CD4-positive, alpha-beta memory T cell (primary cell): ENCODE data around the gene RASGRF1. TPM values are rescaled to one million over a fixed set of nuclear protein-coding genes. Genes with fewer than 3 reads are reported as not detected.

Experiments used
- CTCF ChIA-PET: fragments of 350-600 bp; sonication (Branson Sonifier 250); formaldehyde crosslinking; loops from one replicate; lab custom pipeline; 2021; ENCODE audit warnings: inconsistent platforms; ENCODE audit not compliant: partially characterized antibody; lab: Charles Lee
- POLR2A ChIA-PET: fragments of 350-600 bp; sonication (Branson Sonifier 250); formaldehyde crosslinking; loops from one replicate; lab custom pipeline; 2021; ENCODE audit not compliant: partially characterized antibody; lab: Charles Lee
- DNase-seq, 5 donors: peaks; one replicate each; pipeline versions ENCODE4 v3.0.0 to v3.0.0-alpha.2; 2020 to 2022; ENCODE audit warnings: mixed read lengths in 1 of 5
- H3K27ac ChIP-seq: one replicate; pipeline ENCODE4 v1.7.0; 2013; ENCODE audit warnings: low read depth, low read length
- H3K27me3 ChIP-seq: 2 replicates; pipeline ENCODE4 v1.7.0; 2013; ENCODE audit warnings: mild to moderate bottlenecking, low read length, moderate library complexity; ENCODE audit not compliant: insufficient read depth
- H3K36me3 ChIP-seq: 2 replicates; pipeline ENCODE4 v1.7.0; 2013; ENCODE audit warnings: mild to moderate bottlenecking, low read length, moderate library complexity; ENCODE audit not compliant: insufficient read depth
- H3K4me1 ChIP-seq: 2 replicates; pipeline ENCODE4 v1.7.0; 2013; ENCODE audit warnings: mild to moderate bottlenecking, low read length, moderate library complexity; ENCODE audit not compliant: insufficient read depth
- H3K4me3 ChIP-seq, 2 donors: one replicate each; pipeline ENCODE4 v1.7.0; 2013; ENCODE audit warnings: low read length in 2 of 2, mild to moderate bottlenecking in 1 of 2
- H3K9me3 ChIP-seq, 2 donors: one replicate each; pipeline ENCODE4 v1.7.0; 2013; ENCODE audit warnings: low read length in 2 of 2, control low read depth in 1 of 2; ENCODE audit not compliant: control insufficient read depth in 1 of 2
- H3K27ac Mint-ChIP-seq, 7 donors: one replicate each; pipeline ENCODE4 v1.8.0; 2020 to 2021; ENCODE audit warnings: mixed read lengths in 7 of 7, mild to moderate bottlenecking in 6 of 7, inconsistent platforms in 3 of 7, moderate library complexity in 3 of 7
- H3K27me3 Mint-ChIP-seq, 2 donors: one replicate each; pipeline ENCODE4 v1.8.0; 2020 to 2021; ENCODE audit warnings: mixed read lengths in 2 of 2
- H3K36me3 Mint-ChIP-seq, 2 donors: one replicate each; pipeline ENCODE4 v1.8.0; 2020 to 2021; ENCODE audit warnings: mixed read lengths in 2 of 2, inconsistent platforms in 1 of 2, mild to moderate bottlenecking in 1 of 2
- H3K4me1 Mint-ChIP-seq, 4 donors: one replicate each; pipeline ENCODE4 v1.8.0; 2020 to 2021; ENCODE audit warnings: mixed read lengths in 4 of 4, mild to moderate bottlenecking in 1 of 4
- H3K4me3 Mint-ChIP-seq, 8 donors: one replicate each; pipeline ENCODE4 v1.8.0; 2020 to 2021; ENCODE audit warnings: mixed read lengths in 8 of 8, mild to moderate bottlenecking in 7 of 8, moderate library complexity in 6 of 8, inconsistent platforms in 3 of 8
- H3K9me3 Mint-ChIP-seq, 8 donors: one replicate each; pipeline ENCODE4 v1.8.0; 2020 to 2021; ENCODE audit warnings: mixed read lengths in 8 of 8, mild to moderate bottlenecking in 5 of 8, inconsistent platforms in 3 of 8, moderate library complexity in 1 of 8
- intact Hi-C: fragments of 100-400 bp; cut with micrococcal nuclease; formaldehyde crosslinking; loops from one replicate; pipeline ENCODE4 v1.15.1; 2023
- polyA plus RNA-seq, 2 donors: library from polyadenylated mRNA; unstranded; fragments of 300-500 nt; fragmentation: Illumina TruSeq; gene quantifications; one replicate each; pipeline ENCODE4 v1.2.3, GENCODE V29; 2021
- total RNA-seq, 2 experiments: library from RNA; stranded (reverse); gene quantifications; one replicate each; pipeline ENCODE4 v1.2.3, GENCODE V29; 2021

The RASGRF1 gene
- total and polyA plus RNA-seq, 4 experiments from 2014 or later = not detected

DNA sequence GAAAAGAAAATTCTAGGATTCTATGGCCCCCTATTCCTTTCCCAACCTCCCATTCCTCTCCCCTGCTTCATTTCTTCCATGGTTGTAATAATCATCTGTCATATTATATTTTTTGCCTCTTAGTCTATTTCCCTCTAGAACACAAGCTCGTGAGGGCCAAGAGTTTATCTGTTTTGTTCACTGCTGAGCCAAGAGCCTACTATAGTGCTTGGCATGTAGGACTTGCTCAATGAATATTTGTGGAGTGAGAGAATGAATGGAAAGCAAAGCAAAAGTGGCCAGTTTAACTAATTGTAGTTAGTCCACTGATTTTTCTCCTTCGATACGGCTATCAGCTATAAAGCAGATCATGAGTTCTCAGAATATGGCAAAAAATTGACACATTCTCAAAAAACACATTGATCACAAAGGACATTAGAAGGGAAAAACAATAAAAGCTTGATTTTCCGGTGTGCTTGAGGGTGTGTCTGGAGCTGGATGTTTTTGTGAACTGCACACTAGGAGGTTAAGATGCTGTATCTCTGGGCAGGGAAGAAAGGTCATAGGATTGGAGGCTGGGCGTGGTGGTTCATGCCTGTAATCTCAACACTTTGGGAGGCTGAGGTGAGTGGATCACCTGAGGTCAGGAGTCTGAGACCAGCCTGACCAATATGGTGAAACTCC, 120.8 kb downstream of the RASGRF1 start:
- H3K27me3 Mint-ChIP-seq = no peaks in the 10 kb centered on the region
- CTCF ChIA-PET = no interaction called here
- no peaks in the 10 kb centered on the region for H3K4me1 Mint-ChIP-seq
- no peak for DNase-seq
- no peaks in the 10 kb centered on the region for H3K36me3 Mint-ChIP-seq
- intact Hi-C loops = no loop called here
- no peaks in the 10 kb centered on the region for H3K9me3 ChIP-seq
- H3K27me3 ChIP-seq = no peaks in the 10 kb centered on the region
- no peak overlapping the region for H3K4me3 Mint-ChIP-seq
- H3K27ac ChIP-seq = no peak overlapping the region
- no peaks in the 10 kb centered on the region for H3K4me1 ChIP-seq
- POLR2A ChIA-PET = no interaction called here
- H3K36me3 ChIP-seq = no peaks in the 10 kb centered on the region
- H3K27ac Mint-ChIP-seq = no peak overlapping the region
- no peak overlapping the region for H3K4me3 ChIP-seq
- H3K9me3 Mint-ChIP-seq = no peaks in the 10 kb centered on the region

DNA sequence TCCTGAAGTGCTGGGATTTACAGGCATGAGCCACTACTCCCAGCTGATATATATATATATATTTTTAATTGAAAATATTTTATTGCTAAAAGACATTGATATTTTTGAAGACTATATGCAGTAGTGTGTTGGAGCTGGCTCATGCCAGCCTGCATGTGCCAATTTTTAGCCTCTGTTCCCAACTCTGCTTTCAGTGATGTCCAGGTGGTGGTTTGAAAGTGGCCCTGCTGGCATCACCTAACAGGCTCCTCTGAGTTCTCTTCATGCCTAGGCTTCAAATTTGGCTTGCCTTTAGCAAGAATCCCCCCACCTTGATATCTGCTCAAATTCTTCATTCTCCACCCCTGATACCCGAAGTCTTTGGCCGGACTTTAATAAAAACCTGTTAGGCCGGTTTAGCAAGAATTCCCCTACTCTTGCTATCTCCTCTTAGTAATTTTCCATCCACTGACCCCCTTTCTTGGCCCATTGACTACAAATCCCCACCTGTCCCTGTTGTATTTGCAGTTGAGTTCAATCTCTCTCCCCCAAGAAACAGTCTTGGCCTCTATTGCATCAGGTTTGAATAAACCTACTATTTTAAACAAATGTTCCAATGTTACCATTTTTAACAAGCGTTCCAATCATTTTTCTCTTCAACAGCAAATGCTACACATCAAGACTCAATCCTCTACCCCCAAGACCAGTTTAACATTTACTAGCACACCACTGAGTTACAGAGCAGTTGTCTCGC, 121.9 kb downstream of the RASGRF1 start:
- ChIA-PET CTCF (interaction anchor here (1.2 kb wide), 1 partner anchor 10 kb away, joined by 9 read pairs; no protein-coding TSS in a partner anchor), POLR2A (no interaction called here)
- H3K27ac ChIP-seq = no peak overlapping the region
- Mint-ChIP-seq H3K36me3 (no peaks in the 10 kb centered on the region), H3K4me1 (no peaks in the 10 kb centered on the region), H3K4me3 (no peak overlapping the region), H3K9me3 (no peaks in the 10 kb centered on the region), H3K27me3 (no peaks in the 10 kb centered on the region), H3K27ac (no peak overlapping the region)
- H3K4me1 ChIP-seq = no peaks in the 10 kb centered on the region
- intact Hi-C loops = no loop called here
- H3K27me3 ChIP-seq = no peaks in the 10 kb centered on the region
- H3K4me3 ChIP-seq = no peak overlapping the region
- no peak for DNase-seq
- no peaks in the 10 kb centered on the region for H3K36me3 ChIP-seq
- no peaks in the 10 kb centered on the region for H3K9me3 ChIP-seq

DNA sequence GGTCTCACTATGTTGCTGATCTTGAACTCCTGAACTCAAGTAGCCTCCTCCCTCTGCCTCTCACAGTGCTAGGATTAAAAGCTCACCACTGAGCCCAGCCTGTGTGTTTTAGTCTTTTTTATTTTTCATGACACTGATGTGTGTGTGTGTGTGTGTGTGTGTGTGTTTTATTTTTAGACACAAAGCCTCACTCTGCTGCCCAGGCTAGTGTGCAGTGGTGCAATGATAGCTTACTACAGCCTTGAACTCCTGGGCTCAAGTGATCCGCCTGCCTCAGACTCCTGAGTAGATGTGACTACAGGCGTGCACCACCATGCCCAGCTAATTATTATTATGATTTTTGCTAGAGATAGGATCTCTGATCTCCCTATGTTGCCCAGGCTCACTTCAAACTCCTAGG, 122.5 kb downstream of the RASGRF1 start:
- Mint-ChIP-seq H3K27ac (no peak overlapping the region), H3K27me3 (no peaks in the 10 kb centered on the region), H3K9me3 (no peaks in the 10 kb centered on the region), H3K36me3 (no peaks in the 10 kb centered on the region), H3K4me3 (no peak overlapping the region), H3K4me1 (no peaks in the 10 kb centered on the region)
- no peaks in the 10 kb centered on the region for H3K4me1 ChIP-seq
- no peak for DNase-seq
- H3K36me3 ChIP-seq = no peaks in the 10 kb centered on the region
- ChIA-PET CTCF (interaction anchor here (1.2 kb wide), 1 partner anchor 11 kb away, joined by 9 read pairs; no protein-coding TSS in a partner anchor), POLR2A (no interaction called here)
- H3K4me3 ChIP-seq = no peak overlapping the region
- no peaks in the 10 kb centered on the region for H3K9me3 ChIP-seq
- no peak overlapping the region for H3K27ac ChIP-seq
- intact Hi-C loops = no loop called here
- H3K27me3 ChIP-seq = no peaks in the 10 kb centered on the region

GRCh38 chr15:78960308-78960707, 130.3 kb downstream of the RASGRF1 start:
- no peaks in the 10 kb centered on the region for H3K4me1 ChIP-seq
- no peaks in the 10 kb centered on the region for H3K4me1 Mint-ChIP-seq
- CTCF ChIA-PET = no interaction called here
- intact Hi-C loops = no loop called here
- no peaks in the 10 kb centered on the region for H3K36me3 ChIP-seq
- H3K9me3 Mint-ChIP-seq = no peaks in the 10 kb centered on the region
- H3K4me3 ChIP-seq = no peak overlapping the region
- no peak overlapping the region for H3K4me3 Mint-ChIP-seq
- no peak overlapping the region for H3K27ac Mint-ChIP-seq
- no peak for DNase-seq
- H3K9me3 ChIP-seq = no peaks in the 10 kb centered on the region
- no peak overlapping the region for H3K27ac ChIP-seq
- no peaks in the 10 kb centered on the region for H3K27me3 ChIP-seq
- POLR2A ChIA-PET = no interaction called here
- no peaks in the 10 kb centered on the region for H3K36me3 Mint-ChIP-seq
- H3K27me3 Mint-ChIP-seq = peaks cover 0 to 2% of the 10 kb centered on the region in 2 donors

DNA sequence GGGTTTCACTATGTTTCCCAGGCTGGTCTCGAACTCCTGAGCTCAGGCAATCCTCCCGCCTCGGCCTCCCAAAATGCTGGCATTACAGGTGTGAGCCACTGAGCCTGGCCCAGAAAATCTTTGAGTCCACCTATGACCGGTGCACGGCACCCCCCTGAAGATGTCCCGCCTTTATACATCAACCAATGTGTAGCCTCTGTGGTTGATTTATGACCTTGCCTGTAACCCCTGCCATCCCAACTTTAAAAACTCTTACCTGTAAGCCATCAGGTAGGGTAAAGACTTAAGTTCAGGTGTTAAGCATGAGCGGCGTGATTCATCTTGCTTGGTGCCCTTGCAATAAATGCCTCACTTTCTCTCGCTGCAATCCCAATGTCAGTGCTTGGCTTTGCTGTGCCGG, 131.2 kb downstream of the RASGRF1 start:
- DNase-seq = no peak
- ChIA-PET POLR2A (no interaction called here), CTCF (no interaction called here)
- no peaks in the 10 kb centered on the region for H3K9me3 ChIP-seq
- no peak overlapping the region for H3K4me3 Mint-ChIP-seq
- no peak overlapping the region for H3K27ac Mint-ChIP-seq
- H3K4me1 ChIP-seq = no peaks in the 10 kb centered on the region
- H3K9me3 Mint-ChIP-seq = no peaks in the 10 kb centered on the region
- no peaks in the 10 kb centered on the region for H3K4me1 Mint-ChIP-seq
- no peaks in the 10 kb centered on the region for H3K36me3 Mint-ChIP-seq
- no peaks in the 10 kb centered on the region for H3K36me3 ChIP-seq
- intact Hi-C loops = no loop called here
- H3K27me3 Mint-ChIP-seq = peaks cover 2% of the 10 kb centered on the region in 2 donors
- H3K27me3 ChIP-seq = no peaks in the 10 kb centered on the region
- H3K4me3 ChIP-seq = no peak overlapping the region
- no peak overlapping the region for H3K27ac ChIP-seq

DNA sequence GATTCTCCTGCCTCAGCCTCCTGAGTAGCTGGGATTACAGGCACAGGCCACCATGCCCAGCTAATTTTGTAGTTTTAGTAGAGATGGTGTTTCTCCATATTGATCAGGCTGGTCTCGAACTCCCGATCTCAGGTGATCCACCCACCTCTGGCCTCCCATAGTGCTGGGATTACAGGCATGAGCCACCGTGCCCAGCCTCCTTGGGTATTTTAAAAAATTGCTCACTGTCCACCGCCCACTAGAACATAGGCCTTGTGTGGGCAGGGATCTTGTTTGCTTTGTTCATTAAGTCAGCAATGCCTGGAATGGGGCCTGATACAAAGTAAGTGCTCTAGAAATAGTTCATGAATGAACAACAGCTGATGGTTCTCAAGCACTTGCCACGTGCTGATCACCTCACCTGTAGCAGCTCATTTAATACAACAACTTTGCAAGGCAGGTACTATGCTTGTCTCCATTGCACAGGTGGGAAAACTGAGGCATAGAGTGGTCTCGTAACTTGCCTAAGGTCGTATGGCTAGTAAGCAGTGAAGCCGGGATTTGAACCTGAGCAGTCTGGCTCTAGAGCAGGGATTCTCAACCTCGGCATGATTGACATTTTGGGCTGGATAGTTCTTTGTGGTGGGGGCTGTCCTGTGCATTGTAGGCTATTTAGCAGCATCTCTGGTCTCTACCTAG, 133.0 kb downstream of the RASGRF1 start:
- Mint-ChIP-seq H3K9me3 (no peaks in the 10 kb centered on the region), H3K27me3 (peaks cover 2% of the 10 kb centered on the region in 2 donors), H3K4me3 (no peak overlapping the region), H3K36me3 (no peaks in the 10 kb centered on the region), H3K27ac (no peak overlapping the region), H3K4me1 (no peaks in the 10 kb centered on the region)
- Histone ChIP-seq H3K9me3 (no peaks in the 10 kb centered on the region), H3K36me3 (no peaks in the 10 kb centered on the region), H3K4me3 (no peak overlapping the region), H3K27me3 (no peaks in the 10 kb centered on the region), H3K27ac (no peak overlapping the region), H3K4me1 (no peaks in the 10 kb centered on the region)
- intact Hi-C loops = no loop called here
- DNase-seq = no peak
- POLR2A ChIA-PET = no interaction called here
- CTCF ChIA-PET = no interaction called here

GRCh38 chr15:78956937-78957336, 133.6 kb downstream of the RASGRF1 start:
- H3K36me3 Mint-ChIP-seq = no peaks in the 10 kb centered on the region
- CTCF ChIA-PET = no interaction called here
- POLR2A ChIA-PET = no interaction called here
- peaks cover 0 to under 1% (median under 1%) of the 10 kb centered on the region in 4 donors for H3K4me1 Mint-ChIP-seq
- Histone ChIP-seq H3K4me3 (no peak overlapping the region), H3K27ac (no peak overlapping the region), H3K36me3 (no peaks in the 10 kb centered on the region), H3K27me3 (no peaks in the 10 kb centered on the region), H3K9me3 (no peaks in the 10 kb centered on the region), H3K4me1 (no peaks in the 10 kb centered on the region)
- H3K9me3 Mint-ChIP-seq = no peaks in the 10 kb centered on the region
- peaks cover 2% of the 10 kb centered on the region in 2 donors for H3K27me3 Mint-ChIP-seq
- no peak overlapping the region for H3K4me3 Mint-ChIP-seq
- DNase-seq = no peak
- intact Hi-C loops = no loop called here
- H3K27ac Mint-ChIP-seq = no peak overlapping the region
